ENCODE measurements around the gene CAB39L. TPM values are rescaled to one million over a fixed set of nuclear protein-coding genes. Genes with fewer than 3 reads are reported as not detected.
A peak's percentile ranks its signal among the peaks of the same experiment; 100 is the strongest.

The CAB39L gene
- total and polyA plus RNA-seq, 2 of the 13 experiments (the other 11 are each of a cell fraction or from before 2014, with no cell fraction given), result 3.1 to 6.1 TPM

DNA sequence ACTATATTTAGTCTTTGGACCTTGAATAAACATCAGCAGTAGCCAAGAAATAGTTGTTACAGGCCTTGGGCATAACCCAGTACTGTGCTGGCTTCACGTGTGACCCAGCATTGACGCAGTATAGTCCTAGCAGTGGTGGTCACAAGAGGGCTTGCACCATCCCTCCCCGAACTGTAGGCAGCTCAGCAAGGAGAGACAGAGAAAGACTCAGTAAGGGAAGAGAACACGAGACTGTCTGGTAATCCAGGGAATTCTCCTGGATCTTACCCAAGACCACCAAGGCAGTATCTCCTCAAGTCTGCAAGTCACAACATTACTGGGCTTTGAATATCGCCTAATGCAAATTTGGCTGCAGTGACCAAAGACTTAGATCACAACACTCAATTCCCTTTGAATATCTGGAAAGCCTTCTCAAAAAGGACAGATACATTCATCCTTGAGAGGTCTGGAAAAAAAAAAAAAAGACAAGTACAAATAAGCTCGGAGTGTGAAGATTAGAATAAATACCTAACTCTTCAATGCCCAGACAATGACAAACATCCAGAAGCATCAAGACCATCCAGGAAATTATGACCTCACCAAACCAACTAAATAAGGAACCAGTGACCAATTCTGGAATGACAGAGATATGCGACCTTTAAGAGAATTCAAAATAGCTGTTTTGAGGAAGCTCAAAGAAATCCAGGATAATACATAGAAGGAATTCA, 39.7 kb downstream of the CAB39L start:
- H3K36me3 ChIP-seq (replicated peaks in 1 of 2; ENCODE audit: control insufficient read depth in 1 of 2, insufficient read depth in 2 of 2, low read length in 2 of 2), result no peaks in the 10 kb centered on the region
- ATAC-seq, result no peak
- BruUV-seq (replicated peaks), result no TSS peak
- TF ChIP-seq BCL6 (CRISPR knock-in tag; IDR thresholded peaks at IDR 0.05) (no peak), CREB1 (IDR thresholded peaks at IDR 0.05) (peak; percentile 29; the same call in 1 of the 2 replicates), CREB1 (CRISPR knock-in tag; IDR thresholded peaks at IDR 0.05) (no peak)
- no peaks in the 10 kb centered on the region for H3K4me1 ChIP-seq (ENCODE audit: insufficient read depth, low read length)
- intact Hi-C loops (cut with micrococcal nuclease; ENCODE audit: unreplicated experiment), result no loop called here
- no peaks in the 10 kb centered on the region for H3K27me3 ChIP-seq (ENCODE audit: control insufficient read depth in 1 of 2, insufficient read depth in 2 of 2, low read length in 2 of 2)
- no peak overlapping the region for H3K27ac ChIP-seq (ENCODE audit: extremely low read length, insufficient read depth, low read length)
- in situ Hi-C loops (cut with HindIII; ENCODE audit: extremely low pct_ligation_motif_present, low pct_unique_long_range_greater_than_20kb), result no loop called here
- DNase-seq (ENCODE audit: low spot score), result no peak
- no peaks in the 10 kb centered on the region for H4K20me1 ChIP-seq (ENCODE audit: insufficient read depth, low read length)
- WGBS (ENCODE audit: low lambda C conversion rate), result 87% methylated on average over 6 of the region's 7 CpGs
- no peaks in the 10 kb centered on the region for H3K9me3 ChIP-seq (ENCODE audit: low read length)
- H2AFZ ChIP-seq (ENCODE audit: low read length), result no peak overlapping the region
- no peaks in the 10 kb centered on the region for H3K79me2 ChIP-seq (ENCODE audit: insufficient read depth, low read length)
- no peak overlapping the region for H3K4me2 ChIP-seq (ENCODE audit: low read depth, low read length)
- no peak overlapping the region for H3K4me3 ChIP-seq (replicated peaks in 1 of 3; ENCODE audit: insufficient read depth in 1 of 3, low read depth in 2 of 3, low read length in 3 of 3)
- no peak overlapping the region for H3K9ac ChIP-seq (ENCODE audit: insufficient read depth, low read depth, low read length)
- ChIA-PET POLR2A (no interaction called here), CTCF (ENCODE audit: low intra/inter-chr PET ratio, low total read pairs) (no interaction called here)
- no peak for FAIRE-seq

DNA sequence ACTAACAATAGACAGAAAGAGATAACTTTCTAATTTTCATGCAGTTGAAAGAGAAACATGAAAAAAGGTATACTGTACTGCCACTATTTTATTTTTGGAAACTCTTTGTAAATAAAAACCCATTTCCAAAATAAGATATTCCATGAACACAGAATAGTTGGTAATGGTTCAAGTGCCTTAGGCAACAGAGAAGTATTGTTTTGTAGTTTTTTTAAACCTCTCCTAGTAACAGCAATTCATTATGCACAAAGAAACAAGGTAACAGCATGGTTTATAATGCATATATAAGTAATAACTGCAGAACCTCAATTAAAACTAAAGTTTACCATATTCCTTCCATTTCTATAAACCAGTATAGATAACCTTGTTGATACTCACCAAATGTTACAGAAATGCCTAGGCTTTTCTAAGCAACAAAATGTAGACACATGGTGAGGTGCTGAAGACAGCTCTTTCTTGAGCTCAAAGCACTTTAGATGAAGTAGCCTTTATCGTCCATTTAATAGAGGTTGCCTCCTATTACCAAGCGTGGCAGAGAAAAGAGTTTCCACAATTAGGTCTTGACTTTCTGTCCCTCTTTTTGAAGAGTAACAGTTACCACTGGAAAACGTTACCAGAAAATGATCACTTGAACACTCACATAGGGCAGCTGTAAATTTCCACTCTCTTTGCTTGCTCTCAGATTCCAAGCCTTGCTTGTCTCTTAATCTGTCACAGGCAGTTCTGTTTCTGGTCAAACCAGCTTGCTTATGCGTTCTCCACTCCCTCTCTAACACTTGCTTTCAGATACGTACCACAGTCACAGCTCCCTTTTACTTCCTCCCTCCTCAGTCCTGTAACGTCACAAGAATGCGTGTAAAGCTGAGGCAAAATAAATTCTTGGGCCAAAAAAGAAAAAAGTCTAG, 42.9 kb downstream of the CAB39L start:
- no TSS peak for BruUV-seq (replicated peaks)

More for the DNA sequence above, 42.9 kb downstream of the CAB39L start:
- Histone ChIP-seq H3K9me3 (ENCODE audit: low read length) (no peaks in the 10 kb centered on the region), H4K20me1 (ENCODE audit: insufficient read depth, low read length) (no peaks in the 10 kb centered on the region), H2AFZ (ENCODE audit: low read length) (no peak overlapping the region), H3K27ac (ENCODE audit: extremely low read length, insufficient read depth, low read length) (no peak overlapping the region), H3K4me1 (ENCODE audit: insufficient read depth, low read length) (no peaks in the 10 kb centered on the region), H3K79me2 (ENCODE audit: insufficient read depth, low read length) (no peaks in the 10 kb centered on the region), H3K27me3 (ENCODE audit: control insufficient read depth in 1 of 2, insufficient read depth in 2 of 2, low read length in 2 of 2) (no peaks in the 10 kb centered on the region), H3K4me3 (replicated peaks in 1 of 3; ENCODE audit: insufficient read depth in 1 of 3, low read depth in 2 of 3, low read length in 3 of 3) (no peak overlapping the region), H3K36me3 (replicated peaks in 1 of 2; ENCODE audit: control insufficient read depth in 1 of 2, insufficient read depth in 2 of 2, low read length in 2 of 2) (no peaks in the 10 kb centered on the region), H3K4me2 (ENCODE audit: low read depth, low read length) (no peak overlapping the region), H3K9ac (ENCODE audit: insufficient read depth, low read depth, low read length) (no peak overlapping the region)
- WGBS (ENCODE audit: low lambda C conversion rate), result 83% methylated on average over 7 of the region's 7 CpGs
- ATAC-seq, result no peak
- ChIA-PET POLR2A (no interaction called here), CTCF (ENCODE audit: low intra/inter-chr PET ratio, low total read pairs) (no interaction called here)
- in situ Hi-C loops (cut with HindIII; ENCODE audit: extremely low pct_ligation_motif_present, low pct_unique_long_range_greater_than_20kb) (no loop called here), intact Hi-C loops (cut with micrococcal nuclease; ENCODE audit: unreplicated experiment) (no loop called here)
- TF ChIP-seq KLF16 (CRISPR knock-in tag; IDR thresholded peaks at IDR 0.05) (no peak), MED1 (CRISPR knock-in tag; IDR thresholded peaks at IDR 0.05) (no peak), FOXO1 (CRISPR knock-in tag; IDR thresholded peaks at IDR 0.05) (no peak), ZNF331 (CRISPR knock-in tag; IDR thresholded peaks at IDR 0.05) (no peak), ZBTB7A (CRISPR knock-in tag; IDR thresholded peaks at IDR 0.05) (no peak)
- DNase-seq (ENCODE audit: low spot score), result no peak
- FAIRE-seq, result peak; percentile 28

Data from HepG2 (cell line).